CD4-positive, alpha-beta T cell treated with Interleukin-15 for 1 hour (primary cell): ENCODE results near the gene BRSK2.

Source experiments
- DNase-seq: peaks from one replicate; pipeline ENCODE4 v3.0.0-alpha.2; 2020

The BRSK2 gene

DNA sequence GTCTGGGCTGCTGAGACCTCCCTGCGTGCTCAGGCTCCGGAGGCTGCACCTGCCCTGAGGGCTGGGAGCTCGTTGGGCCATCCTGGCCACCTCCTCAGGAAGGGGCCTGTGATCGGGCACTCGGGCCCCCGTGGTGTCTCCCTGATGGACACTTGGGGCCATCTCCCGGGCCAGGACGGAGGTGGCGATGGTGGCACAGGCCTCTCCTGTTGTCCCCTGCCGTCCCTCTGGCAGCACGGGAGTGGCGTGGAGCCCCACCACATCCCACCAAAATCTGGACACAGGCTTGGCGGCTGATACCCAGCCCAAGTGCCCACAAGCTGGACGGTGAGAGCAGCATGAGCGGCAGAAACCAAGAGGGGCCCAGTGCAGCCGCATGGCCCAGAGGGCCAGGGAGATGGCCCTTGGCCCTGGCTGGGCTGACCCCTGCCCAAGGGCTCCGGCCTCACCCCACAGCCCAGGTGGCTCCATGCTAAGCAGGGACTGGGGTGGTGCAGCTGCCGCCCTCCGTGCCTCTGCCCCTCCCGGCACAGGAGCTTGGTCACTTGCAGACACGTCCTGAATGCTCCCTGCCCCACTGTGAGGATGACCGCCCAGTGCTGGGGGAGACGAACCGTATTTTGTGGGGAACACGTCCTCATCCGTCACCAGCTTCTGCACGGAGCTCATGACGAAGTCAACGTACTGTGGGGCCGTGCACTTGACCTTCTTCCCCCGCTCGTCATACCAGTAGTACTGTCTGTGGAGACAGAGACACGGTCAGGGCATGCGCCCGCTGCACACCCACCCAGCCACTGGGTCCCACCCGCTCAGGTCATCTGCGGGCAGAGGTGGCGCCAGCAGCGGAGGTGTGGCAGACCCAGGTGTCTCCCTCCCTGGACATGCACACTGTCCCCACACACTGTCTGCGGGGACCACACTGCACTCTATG, 81.2 kb downstream of the BRSK2 start:
- DNase-seq = no peak

DNA sequence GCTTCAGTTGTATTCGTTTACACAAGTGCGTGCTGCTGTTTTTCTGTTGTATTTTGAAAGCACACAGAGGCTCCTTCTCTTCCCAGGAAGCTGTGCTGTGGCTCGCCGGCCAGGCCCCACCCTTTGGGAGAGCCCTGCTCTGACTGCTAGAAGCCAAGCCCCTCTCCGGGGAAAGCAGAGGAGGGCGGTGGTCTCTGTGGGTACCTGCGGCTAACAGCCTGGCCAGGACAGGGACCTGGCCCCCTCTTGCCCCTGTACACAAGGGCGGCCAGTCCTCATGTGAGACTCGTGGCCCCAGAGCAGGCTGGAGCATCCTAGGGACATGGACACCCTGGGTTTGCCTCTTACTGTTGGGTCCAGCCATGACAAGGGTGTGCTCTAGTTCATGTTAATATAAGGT, 82.0 kb downstream of the BRSK2 start:
- DNase-seq = no peak

DNA sequence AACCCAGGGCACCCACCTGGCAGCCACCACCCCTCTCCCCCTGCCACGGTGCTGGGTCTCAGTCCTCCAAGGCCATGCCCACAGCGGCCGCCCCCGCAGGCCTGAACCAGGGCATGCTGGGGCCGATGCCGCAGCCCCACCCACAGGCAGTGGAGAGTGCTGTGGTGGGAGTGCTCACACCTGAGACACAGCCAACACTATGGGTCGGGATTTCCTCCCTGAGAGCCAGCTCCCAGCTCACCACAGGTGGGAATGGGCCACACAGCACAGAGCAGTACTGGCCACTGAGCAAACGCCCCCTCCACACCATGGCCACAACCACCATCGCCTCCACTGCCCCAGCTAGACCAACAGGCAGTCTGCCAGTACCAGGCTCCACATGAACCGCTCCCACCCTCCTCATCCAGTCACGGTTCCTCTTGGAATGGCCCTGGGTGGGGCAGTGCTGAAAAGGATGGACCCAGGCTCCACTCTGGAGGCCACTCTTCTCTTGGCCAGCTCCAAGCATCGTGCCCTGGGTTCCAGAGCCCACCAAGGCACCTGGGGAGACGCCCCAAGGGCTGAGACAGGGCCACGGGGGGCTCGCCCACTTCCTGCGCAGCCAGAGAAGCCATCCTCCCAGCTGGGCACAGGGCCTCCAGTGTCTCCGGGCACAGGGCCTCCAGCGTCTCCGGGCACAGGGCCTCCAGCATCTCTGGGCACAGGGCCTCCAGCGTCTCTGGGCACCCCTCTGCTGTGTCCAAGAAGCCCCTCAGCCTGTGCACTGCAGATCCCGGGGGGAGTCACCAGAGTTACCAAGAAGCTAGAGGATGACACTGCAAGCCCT, 82.7 kb downstream of the BRSK2 start:
- no peak for DNase-seq

DNA sequence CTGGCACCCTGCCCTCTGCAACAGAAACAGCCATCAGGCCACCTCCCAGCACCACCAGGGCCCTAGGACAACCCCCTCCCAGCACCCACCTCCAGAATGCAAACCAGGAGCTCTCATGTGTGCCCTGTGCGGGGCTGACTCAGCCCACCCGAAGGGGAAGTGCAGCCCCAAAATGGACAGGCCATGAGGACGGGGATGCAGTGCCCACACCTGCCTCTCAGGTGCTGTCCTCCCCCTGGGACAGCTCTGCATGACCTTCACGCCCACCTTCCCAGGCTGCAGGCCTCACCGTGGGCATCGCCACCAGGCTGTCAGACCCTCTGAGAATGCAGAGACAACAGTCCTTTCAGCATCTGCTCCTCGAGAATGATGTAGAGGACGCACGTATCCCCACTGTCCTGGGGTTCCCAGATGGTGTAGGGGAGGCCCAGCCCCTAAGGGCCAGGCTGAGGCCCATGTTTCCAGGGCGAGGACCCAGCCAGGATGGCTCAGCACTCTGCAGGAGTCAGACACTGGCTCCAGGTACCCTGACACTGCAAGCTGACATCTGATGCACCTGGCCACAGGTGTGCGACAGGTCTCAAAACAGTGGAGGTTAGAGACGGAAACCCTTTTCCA, 83.4 kb downstream of the BRSK2 start:
- no peak for DNase-seq

DNA sequence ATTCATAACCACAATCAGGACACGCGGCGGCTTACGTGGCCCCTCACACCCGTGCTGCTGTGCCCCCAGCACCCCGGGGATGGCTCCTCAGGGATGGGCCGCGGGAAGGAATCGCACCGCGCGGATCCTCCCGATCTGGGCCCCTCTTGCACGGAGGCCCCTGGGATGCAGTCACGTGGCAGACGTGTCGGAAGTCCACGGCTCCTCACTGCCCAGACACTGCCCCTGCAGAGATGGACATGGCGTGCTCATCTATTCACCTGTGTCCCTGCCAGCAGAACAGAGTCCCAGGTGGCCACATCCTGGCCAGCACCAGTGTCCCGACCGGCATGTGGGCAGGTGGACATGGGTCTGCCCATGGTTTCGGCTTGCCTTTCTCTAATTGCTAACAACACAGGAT, 84.1 kb downstream of the BRSK2 start:
- no peak for DNase-seq

DNA sequence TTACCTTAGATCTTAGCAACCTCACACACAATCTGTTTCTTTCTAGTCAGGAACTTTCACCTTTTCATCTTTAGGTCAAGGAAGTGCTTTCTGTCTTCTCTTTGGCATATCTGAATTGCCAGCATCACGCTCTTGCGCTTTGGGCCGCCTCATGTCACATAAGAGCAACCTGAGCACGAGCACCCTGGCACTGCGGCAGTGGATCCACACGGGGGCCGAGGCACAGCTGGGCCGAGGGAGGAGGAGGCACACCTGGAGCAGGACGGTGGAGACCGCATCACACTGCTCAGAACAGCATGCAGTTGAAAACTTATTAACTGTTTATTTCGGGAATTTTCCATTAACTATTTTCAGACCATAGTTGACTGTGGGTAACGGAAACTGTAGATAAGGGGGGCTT, 86.1 kb downstream of the BRSK2 start:
- DNase-seq = no peak

GRCh38 chr11:1476940-1477736, 87.4 kb downstream of the BRSK2 start:
- no peak for DNase-seq

- DNase-seq = no peak
Observed at GRCh38 chr11:1478011-1478410, 88.3 kb downstream of the BRSK2 start.

DNA sequence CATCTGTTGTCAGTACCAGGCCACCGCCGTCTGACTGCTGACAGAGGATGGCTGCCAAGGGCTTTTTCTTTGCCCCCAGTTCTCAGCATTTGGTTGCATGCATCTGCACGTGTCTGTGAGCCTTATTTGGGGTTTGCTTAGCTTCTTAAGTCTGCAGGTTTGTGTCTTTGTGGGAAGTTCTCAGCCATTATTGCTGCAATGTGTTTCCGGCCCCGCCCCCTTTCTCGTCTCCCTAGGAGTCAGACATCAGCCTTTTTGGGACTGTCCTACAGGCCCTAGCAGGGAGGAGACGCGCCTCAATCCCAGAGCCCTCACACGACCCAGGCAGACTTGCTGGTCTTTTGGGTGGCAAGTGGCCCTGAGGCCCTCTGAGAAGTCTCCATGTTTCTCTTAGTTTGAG, 88.8 kb downstream of the BRSK2 start:
- DNase-seq = no peak

- no peak for DNase-seq
Observed at GRCh38 chr11:1479006-1479677, 89.4 kb downstream of the BRSK2 start.

- DNase-seq = no peak
Observed at GRCh38 chr11:1479678-1480118, 90.0 kb downstream of the BRSK2 start.

DNA sequence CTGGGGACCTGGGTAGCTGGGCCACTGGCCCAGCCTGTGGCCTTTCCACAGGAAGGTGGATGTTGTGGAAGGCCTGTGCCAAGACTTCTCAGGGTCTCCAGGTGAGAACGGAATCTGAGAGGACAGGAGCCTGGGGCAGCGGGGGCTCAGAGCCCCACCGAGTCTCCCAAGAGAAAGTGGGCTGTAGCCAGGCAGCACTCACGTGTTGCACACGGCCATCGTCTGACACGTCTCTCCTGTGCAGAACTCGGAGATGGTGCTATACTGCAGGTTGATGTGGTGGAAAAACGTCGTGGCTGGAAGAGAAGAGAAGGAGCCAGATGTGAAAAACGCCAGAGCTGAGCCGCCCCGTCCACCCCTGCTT, 90.4 kb downstream of the BRSK2 start:
- no peak for DNase-seq

DNA sequence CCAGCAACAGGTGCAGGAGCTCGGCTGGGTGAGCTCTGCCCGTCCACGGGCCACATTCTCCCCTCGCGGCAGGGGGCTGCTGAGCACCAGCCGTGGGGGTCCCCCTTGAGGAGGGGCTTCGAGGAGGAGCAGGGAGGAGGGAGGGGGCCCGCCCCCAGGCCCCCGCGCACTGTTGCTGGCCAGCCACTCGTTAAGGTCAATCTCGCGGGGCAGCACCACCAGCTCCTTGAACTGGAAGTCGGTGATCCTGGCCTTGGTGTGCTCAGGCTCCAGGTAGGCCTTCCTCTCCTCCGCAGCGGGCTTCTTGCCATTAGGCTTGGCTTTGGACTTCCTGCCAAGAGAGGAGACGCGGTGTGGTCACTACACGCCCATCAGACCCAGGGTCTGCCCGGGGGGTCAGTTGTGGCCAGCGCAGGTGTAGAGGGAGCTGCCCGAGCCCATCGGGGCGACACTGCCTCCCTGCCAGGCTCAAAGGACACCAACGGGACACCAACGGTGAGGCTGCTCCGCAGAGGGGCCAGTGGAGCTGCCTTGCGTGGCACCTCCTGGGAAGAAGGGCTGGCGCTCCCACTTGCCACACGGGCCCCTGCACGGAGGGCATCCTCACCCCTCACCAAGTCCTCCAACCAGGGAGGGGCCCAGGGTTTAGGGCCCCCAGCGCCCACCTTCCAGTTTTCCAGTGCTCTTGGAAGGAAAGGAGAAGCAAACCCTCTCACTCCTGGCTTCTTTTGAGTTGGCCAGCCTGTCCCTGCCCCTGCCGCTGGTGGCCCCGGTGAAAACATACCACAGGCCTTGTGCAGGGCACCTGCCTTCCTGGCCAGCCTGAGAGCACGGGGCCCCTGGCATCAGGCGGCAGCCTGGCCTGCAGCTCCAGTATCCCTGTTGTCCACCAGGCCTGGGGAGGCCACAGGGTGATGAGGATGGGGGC, 91.1 kb downstream of the BRSK2 start:
- no peak for DNase-seq

DNA sequence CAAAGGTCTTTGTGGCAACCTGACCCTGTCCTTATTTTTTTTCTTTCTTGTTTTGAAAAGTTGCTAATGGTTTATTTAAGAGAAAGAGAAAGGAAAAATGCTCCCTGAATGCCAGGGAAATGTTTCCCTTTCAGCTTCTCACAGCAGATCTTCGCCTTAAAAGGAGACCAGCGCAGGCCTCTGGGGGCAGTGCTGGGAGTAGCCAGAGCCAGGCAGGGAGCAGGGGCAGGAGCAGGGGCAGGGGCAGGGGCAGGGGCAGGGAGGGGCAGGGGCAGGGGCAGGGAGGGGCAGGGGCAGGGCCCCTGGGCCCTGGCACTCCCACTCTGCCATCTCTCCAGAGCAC, 91.7 kb downstream of the BRSK2 start:
- no peak for DNase-seq

GRCh38 chr11:1481861-1482441, 92.2 kb downstream of the BRSK2 start:
- no peak for DNase-seq

GRCh38 chr11:1482581-1483444, 93.1 kb downstream of the BRSK2 start:
- no peak for DNase-seq

DNA sequence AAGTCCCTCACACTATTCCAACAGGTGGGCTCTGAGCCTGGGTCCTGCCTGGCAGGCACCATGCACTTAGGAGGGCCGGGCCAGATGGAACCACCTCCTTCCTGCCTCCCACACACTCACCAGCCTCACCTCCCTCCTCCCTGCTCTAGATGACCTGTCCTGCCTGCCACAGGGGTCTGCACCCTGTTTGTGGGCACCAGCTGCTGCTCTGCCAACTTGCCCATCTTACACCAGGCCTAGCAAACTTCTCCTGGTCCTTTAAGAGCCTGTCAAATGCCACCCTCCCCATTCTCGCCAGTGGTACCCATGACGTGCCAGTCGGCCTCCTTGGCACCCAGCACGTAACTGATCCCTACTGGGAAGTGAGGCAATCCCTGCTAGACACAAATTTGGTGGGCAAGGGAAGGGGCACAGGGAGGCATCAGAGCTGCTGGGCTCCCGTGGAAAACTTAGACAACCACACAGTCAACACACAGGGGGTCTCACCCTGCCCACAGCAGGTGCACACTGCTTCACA, 93.8 kb downstream of the BRSK2 start:
- no peak for DNase-seq

- no peak for DNase-seq
Observed at GRCh38 chr11:1484061-1484671, 94.4 kb downstream of the BRSK2 start.
